ENCODE measurements around the gene MAN1A1.

Gene MAN1A1

GRCh38 chr6:119345114-119345513 is 4.4 kb downstream of the MAN1A1 start:
- DNase-seq, result no peak

DNA sequence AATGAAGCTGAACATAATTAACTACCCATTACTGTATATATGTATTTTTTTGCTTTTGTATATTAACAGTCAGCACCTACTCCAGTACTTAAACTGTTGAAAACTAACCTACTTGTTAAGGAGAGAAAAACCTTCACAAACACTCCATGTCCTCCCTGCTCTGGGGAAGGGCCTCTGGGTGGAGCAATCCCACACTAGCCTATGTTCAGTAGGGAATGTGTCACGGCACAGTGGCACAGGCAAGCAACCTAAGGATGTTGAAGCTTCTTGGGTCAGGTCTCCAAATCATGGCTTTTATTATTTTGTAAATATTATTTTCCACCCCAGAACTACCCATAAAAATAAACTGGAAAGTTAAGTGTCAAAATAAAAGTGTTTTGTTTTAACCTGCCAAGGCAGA is 5.3 kb downstream of the MAN1A1 start:
- no peak for DNase-seq

DNA sequence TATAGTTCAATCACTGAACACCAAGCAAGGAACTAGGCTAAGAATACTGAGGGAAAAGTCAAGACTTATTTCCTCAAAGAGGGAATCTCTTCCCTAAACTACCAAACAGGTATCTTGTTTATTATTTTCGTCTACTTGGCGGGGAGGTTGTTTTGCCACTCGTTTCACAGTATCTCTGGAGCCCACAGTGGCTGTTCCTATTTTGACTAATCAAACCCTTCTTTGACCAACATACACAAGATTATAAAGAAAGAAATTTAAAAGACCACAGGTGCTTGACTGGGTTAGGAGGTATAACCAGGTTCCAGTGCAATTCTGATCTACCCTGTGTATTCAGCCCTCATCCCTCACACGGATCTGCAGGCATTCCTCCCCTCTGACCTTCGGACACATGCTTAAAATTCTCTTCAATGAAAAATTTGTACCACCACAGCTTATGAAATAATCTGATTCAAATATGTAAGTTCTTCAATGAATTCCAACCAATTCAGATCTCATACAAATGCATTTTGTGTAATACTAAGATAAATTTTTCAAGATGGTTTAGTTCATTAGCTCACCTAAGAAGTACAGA is 5.9 kb downstream of the MAN1A1 start:
- no peak for DNase-seq

- DNase-seq, result no peak
Measured at GRCh38 chr6:119343167-119343566, 6.4 kb downstream of the MAN1A1 start.

DNA sequence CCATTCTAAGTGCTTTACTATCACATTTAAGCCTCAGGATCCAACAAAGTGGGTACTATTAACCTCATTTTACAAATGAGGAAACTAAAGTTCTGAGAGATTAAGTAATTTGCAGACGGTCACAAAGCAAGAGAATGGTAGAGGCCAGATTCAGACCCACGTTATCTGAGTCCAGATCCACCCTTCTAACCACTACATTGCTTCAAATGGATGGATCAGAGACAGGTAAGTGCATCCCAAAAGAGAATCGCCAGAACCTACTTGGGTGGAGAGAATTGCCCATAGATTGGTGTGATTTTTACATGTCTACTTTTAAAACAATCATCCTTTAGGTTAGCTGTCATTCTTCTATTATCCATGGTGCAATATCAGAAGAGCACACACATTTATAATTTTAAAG is 7.1 kb downstream of the MAN1A1 start:
- no peak for DNase-seq

GRCh38 chr6:119340796-119341487 is 8.6 kb downstream of the MAN1A1 start:
- DNase-seq, result no peak

- DNase-seq, result no peak
Measured at GRCh38 chr6:119339941-119340456, 9.6 kb downstream of the MAN1A1 start.

- DNase-seq, result no peak
Measured at GRCh38 chr6:119337762-119338161, 11.8 kb downstream of the MAN1A1 start.

DNA sequence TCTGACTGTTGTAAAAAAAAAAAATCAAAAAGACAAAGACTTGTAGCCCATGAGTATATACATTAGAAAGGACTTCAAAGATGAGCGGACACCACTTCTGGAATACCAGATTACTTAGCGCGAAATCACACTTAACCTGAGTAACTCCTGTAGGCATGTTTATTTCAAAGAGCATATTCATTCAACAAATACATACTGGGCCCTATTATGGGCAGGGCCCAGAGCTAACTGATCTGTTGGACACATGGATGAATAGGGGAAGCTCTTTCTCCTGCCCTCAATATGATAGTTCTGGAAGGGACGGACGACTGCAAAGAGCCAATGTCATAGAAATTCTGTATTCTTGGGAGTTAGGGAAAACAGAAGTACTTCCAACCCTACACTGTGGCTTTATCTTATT is 12.3 kb downstream of the MAN1A1 start:
- no peak for DNase-seq

DNA sequence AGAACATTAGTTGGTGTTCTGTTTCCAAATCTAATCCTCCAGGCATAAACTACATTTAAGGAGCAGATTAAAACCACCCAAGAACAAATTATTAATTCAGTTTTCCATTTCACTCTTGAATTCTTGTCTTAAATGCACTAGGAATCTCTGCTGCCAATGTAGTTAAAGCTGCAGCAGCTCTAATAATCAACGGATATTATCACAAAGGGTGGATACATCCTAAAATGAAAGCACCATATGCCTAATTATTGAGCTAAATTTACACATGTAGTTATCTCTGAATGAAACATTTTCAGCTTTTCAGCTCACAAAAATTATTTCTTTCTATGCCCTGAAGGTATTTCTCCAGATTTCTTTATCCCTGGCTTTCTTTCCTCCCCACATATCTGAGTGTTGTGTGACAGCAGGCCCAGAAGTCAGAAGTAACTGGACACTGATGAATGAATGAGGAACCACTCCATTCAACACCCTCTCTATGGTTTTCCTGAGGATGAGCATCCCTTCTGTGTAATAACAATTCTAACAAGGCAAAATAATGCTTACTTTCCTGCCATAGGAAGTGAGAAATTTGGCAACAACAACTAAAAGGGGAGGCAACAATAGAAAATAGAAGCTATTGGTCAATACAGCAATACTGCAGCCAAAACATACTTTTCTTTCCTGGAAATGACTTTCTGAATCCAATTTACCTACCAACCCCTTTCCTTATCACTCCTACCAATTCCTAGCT is 14.9 kb downstream of the MAN1A1 start:
- no peak for DNase-seq

DNA sequence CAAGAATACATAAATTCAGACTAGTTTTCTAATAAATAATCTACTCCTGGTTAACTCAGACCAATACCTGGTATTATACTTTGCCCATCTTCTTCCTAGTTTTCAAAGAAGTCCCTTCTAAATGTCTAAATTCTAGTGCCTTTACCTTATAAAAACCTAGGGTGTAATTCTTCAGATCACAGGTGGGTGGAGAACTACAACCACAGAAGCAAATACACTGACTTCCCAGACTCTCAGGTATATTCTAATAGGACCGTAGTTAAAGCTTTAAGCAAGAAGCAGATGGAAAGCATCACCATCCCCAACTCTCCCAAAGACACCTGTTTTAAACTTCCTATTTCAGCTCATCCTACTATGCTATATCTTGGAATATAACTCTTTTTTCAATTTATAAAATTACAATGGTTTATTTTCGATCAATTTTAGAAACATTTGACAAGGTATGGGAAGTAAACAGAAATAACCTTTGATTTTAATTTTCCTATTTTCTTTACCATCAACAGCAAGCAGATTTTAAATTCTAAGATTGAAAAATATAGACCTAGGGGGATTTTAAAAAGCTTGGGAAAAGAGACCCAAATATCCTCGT is 15.8 kb downstream of the MAN1A1 start:
- DNase-seq, result no peak

DNA sequence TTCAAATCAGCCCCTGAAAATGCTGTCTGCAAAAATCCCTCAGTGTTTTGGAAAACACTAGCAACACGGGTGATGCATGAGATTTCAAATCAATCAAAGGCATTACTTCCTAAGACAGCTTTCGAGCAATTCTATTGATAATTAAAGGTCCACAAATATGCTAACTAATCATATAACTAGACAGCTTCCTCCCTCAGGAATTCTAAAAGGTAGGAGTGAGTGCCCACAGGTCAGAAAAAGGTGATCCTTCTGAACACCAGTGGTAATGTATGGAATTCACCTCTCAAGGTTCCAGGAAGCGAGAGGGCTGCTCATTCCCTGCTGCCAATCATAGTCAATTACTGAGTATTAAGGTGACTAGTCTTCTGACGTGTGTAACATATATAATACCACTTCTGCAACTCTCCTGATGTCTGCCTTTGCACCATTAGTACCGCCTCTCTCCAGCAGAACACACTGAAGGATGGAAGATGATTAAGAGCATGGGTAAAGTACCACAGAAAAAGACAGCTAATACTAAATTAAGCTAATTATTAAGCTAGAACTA is 16.4 kb downstream of the MAN1A1 start:
- no peak for DNase-seq

DNA sequence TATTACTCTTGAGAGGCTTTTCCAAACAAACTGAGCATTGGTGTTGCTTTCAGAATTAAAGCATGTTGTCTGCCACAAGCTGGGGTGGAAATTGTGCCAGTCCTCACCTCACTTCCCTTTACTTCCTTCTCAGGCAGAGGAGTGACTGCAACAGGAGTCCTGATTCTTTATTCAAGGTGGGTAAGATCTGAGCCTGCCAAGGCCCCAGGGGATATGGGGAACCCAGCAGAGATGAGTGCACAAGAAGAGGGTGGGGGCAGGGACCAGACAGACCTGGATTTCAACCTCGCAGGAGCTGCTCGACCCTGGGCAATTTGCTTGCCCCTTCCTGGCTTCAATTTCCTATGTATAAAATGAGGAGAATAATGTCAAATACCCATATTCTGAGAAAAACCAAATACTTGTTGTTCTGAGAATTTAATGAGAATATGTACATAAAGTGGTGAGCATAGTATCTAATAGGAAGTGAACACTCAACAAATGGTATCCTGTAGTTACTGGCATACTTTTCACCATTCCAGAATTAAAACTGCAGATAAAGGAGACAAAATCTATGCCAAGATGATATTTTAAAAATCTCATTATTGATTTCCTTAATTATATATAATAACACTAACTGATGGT is 17.8 kb downstream of the MAN1A1 start:
- no peak for DNase-seq

DNA sequence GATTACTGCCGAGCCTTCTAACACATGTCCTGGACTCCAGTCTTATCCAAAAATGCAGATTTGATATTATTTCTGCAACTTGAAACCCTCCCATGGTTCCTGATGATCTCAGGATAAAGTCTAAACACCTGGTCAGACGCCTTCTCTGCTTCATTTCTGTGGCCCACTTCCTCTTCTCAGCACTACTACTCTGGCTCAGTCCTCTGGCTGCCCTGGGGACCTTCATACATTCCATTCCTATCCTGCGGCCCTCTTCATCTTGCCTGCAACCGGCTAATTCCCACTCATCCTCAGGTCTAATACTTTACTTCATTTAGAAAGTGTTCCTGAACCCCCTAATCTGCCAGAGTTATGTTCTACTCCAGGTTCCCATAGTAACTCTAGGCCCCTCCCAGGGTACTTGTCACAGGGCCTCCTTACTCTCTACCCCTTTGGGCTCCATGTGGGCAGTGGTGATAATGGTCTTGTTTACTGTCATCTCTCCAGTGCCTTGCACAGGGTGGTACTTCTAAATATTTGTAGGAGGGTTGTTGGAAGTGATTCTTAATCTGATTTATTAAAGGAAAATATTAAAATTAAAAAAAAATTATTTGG is 18.9 kb downstream of the MAN1A1 start:
- no peak for DNase-seq

DNA sequence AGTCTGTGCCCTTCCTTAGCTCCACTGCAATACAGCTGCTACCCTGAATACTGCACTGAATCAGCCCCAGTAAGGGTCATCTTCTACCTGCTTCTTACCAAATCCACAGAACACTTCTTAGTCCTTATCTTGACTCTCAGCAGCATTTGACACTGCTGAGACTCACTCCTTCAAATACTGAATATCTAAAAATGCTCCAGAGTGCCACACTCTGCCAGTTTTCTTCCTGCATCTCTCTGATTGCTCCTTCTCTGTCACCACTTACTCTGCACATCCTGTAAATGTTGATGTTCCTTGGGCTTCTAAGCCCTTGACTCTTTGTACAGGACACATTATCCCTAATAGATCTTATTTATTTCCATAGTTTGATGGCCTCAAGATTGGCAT is 19.8 kb downstream of the MAN1A1 start:
- DNase-seq, result no peak

DNA sequence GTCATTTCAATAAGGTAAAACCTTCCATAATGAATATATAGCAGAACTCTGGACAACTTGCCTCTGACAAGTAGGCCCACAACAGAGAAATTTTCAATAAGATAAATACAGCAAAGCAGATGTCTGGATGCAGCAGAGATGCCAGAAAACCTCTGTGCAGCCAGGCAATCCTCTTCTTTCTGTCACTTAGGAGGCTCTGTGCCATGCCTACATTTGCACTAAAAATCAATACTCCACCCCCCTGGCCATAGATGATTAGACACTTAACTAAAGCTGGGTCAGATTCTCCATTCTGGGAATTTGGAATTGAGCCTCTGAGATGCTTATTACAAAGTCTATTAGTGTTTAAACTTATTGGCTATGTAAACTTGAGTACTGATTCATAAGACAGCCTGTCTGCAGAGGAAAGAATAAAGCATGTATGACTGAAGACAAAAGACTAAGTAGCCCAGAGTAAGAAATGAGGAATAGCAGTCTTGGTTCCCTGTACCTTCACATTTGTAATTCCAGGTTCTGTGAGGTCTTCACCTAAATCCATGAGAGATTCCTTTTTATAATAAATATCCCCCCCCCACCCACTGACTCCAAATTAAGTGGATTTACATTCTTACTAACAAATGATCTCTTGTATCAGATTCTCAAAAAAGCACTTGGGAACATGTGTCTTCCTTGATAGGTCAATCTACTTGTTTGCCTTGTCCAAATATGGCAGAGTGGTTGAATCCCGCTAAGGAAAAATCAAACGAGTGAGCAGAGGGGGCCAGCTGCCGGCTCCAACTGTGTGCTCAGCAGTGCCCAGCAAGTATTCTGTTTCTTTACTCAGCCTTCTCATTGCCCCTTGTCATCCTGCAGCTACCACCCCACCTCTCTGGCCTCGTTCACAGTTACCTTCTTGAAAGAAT is 20.4 kb downstream of the MAN1A1 start:
- no peak for DNase-seq

GRCh38 chr6:119328254-119328653 is 21.3 kb downstream of the MAN1A1 start:
- no peak for DNase-seq

GRCh38 chr6:119327810-119328209 is 21.8 kb downstream of the MAN1A1 start:
- DNase-seq, result no peak

GRCh38 chr6:119326291-119327005 is 23.1 kb downstream of the MAN1A1 start:
- no peak for DNase-seq

- no peak for DNase-seq
Measured at GRCh38 chr6:119325559-119326265, 23.8 kb downstream of the MAN1A1 start.
